Measurements from ENCODE around the gene DCTN5. TPM values are rescaled to one million over a fixed set of nuclear protein-coding genes. Genes with fewer than 3 reads are reported as not detected.

Gene DCTN5
- total RNA-seq, 2 donors from 2014 or later, result 14.3 to 23.4 TPM

- DNase-seq (no peak), ATAC-seq (no peak)
- Histone ChIP-seq H3K27ac (no peak overlapping the region), H3K4me1 (no peaks in the 10 kb centered on the region), H3K9me3 (no peaks in the 10 kb centered on the region), H3K36me3 (replicated peaks in 1 of 2; ENCODE audit: insufficient read depth in 1 of 2, low read depth in 2 of 2) (peaks cover 0 to 10% of the 10 kb centered on the region in 2 donors), H3K27me3 (no peaks in the 10 kb centered on the region), H3K4me3 (no peak overlapping the region)
- intact Hi-C loops (cut with DNase I), result no loop called here
- 97 to 100% methylated on average over 3 to 6 of the region's 6 CpGs for WGBS, 2 donors
- TF ChIP-seq CTCF (IDR thresholded peaks at IDR 0.05) (no peak), POLR2A (IDR thresholded peaks at IDR 0.05) (no peak)
These were observed 26.0 kb downstream of the DCTN5 start for GRCh38 chr16:23667355-23667659.

- Histone ChIP-seq H3K9me3 (no peaks in the 10 kb centered on the region), H3K27ac (no peak overlapping the region), H3K27me3 (no peaks in the 10 kb centered on the region), H3K4me3 (no peak overlapping the region), H3K4me1 (no peaks in the 10 kb centered on the region), H3K36me3 (replicated peaks in 1 of 2; ENCODE audit: insufficient read depth in 1 of 2, low read depth in 2 of 2) (peaks cover 0 to 10% of the 10 kb centered on the region in 2 donors)
- ATAC-seq (no peak), DNase-seq (no peak)
- intact Hi-C loops (cut with DNase I), result no loop called here
- TF ChIP-seq POLR2A (IDR thresholded peaks at IDR 0.05) (no peak), CTCF (IDR thresholded peaks at IDR 0.05) (no peak)
- 69 to 88% methylated on average over 1 of the region's 1 CpG for WGBS, 2 donors
These were observed 27.0 kb downstream of the DCTN5 start for GRCh38 chr16:23668225-23668624.

DNA sequence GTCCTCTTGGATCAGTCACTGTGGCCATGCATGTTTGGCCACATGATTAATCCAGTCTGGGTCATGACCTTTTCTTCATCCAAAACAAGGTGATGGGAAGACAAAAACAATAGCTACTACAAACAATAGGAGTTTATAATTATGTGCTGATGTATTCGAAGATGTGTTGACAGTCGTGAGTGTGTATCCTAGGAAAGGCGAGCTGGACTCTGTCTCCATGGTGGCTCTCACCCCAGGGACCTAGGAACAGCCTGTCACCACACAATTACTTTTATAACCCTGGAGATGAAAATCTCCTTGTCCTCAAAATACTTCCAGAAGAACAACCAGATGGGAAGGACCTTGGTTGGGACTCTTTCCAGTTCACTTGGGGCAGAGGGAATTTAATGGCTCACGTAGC lies 27.6 kb downstream of the DCTN5 start:
- no peak for TF ChIP-seq POLR2A (IDR thresholded peaks at IDR 0.05)
- no peak for TF ChIP-seq CTCF (IDR thresholded peaks at IDR 0.05)
- Histone ChIP-seq H3K27me3 (no peaks in the 10 kb centered on the region), H3K4me1 (no peaks in the 10 kb centered on the region), H3K4me3 (no peak overlapping the region), H3K9me3 (no peaks in the 10 kb centered on the region), H3K27ac (no peak overlapping the region), H3K36me3 (replicated peaks in 1 of 2; ENCODE audit: insufficient read depth in 1 of 2, low read depth in 2 of 2) (peaks cover 0 to 10% of the 10 kb centered on the region in 2 donors)
- no peak for DNase-seq
- WGBS, 2 donors, result 90 to 92% methylated on average over 4 of the region's 4 CpGs
- intact Hi-C loops (cut with DNase I), result no loop called here
- ATAC-seq, result no peak

DNA sequence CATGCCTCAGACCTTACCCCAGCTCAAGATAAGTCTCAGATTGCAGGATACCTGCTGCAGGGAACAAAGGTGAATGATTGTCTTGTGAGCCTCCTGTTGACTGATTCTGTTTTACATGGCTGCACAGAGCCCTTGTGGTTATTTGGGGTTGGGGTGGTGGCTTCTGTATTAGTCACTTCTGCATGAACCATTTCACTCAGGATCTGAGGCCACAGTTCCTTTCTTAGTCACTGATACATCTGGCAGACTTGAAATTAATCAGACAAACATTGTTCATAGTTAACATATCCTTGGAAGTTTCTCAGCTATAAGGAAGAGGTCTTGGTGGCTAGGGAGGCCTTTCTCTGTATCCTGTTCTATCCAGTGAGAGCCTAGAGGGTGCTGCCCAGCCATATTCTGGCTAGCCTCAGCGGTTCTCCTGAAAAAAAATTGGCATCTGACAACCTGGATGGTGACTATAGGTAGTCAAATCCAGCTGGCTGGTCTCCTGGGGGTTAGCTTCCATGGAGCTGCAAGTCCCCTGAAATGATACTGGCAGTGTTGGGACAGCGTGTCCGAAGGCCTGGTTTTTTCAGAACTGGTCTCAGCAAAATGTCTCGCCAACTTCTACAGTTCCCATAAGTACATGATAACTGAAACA lies 29.0 kb downstream of the DCTN5 start:
- H3K27me3 ChIP-seq, result no peaks in the 10 kb centered on the region
- no peak overlapping the region for H3K27ac ChIP-seq
- WGBS, 2 donors, result 86 to 98% methylated on average over 4 of the region's 4 CpGs
- no peak for DNase-seq
- TF ChIP-seq POLR2A (IDR thresholded peaks at IDR 0.05), result no peak
- TF ChIP-seq CTCF (IDR thresholded peaks at IDR 0.05), result no peak
- H3K36me3 ChIP-seq (replicated peaks in 1 of 2; ENCODE audit: insufficient read depth in 1 of 2, low read depth in 2 of 2), result peaks cover 0 to 9% of the 10 kb centered on the region in 2 donors
- no peak for ATAC-seq
- H3K9me3 ChIP-seq, result no peaks in the 10 kb centered on the region
- intact Hi-C loops (cut with DNase I), result no loop called here
- H3K4me1 ChIP-seq, result no peaks in the 10 kb centered on the region
- no peak overlapping the region for H3K4me3 ChIP-seq

DNA sequence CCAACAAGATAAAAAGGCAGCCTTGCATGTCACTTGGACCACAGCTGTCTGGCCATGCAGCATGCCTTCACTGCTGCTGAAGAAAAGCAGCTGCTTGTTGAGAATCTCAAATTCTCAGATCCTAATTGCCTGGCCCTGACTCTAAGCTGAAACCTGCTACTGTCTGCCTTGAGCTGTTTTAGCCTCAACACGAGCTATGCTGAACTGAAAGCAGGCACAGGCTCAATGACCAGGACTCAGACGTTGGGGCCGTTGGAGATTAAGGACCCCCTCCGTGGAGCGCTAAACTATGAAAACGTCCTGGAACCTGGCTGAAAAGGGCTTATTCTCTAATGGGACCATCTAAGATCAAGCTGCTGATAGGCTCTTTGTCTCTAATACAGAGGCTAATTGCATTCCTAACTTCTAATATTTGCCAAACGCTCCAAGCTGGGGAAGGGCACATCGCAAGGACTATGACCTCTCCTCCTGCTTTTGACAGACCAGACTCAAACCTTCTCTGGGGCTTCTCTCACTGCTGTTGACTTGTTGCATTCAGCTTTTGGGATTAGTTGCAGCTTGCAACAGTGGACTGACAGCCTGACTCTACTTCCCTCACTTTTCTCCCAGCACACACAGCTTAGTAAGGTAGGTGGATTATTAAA lies 32.8 kb downstream of the DCTN5 start:
- Histone ChIP-seq H3K36me3 (replicated peaks in 1 of 2; ENCODE audit: insufficient read depth in 1 of 2, low read depth in 2 of 2) (no peaks in the 10 kb centered on the region), H3K4me3 (no peak overlapping the region), H3K27me3 (no peaks in the 10 kb centered on the region), H3K4me1 (peaks cover 26% of the 10 kb centered on the region), H3K27ac (no peak overlapping the region), H3K9me3 (no peaks in the 10 kb centered on the region)
- intact Hi-C loops (cut with DNase I), result no loop called here
- no peak for TF ChIP-seq CTCF (IDR thresholded peaks at IDR 0.05)
- no peak for TF ChIP-seq POLR2A (IDR thresholded peaks at IDR 0.05)
- 69 to 77% methylated on average over 8 of the region's 8 CpGs for WGBS, 2 donors
- ATAC-seq, result no peak
- no peak for DNase-seq

All from body of pancreas (tissue), 4 donors.